HG02759 (cell line): ENCODE data around the gene AMBN.
"Not testable (repeated sequence)": the region's sequence is repeated elsewhere in the genome, so short reads cannot be mapped to it uniquely, and the experiment has no call there.

Experiments used
- ATAC-seq: cut with Tn5 transposase; IDR thresholded peaks from one replicate; pipeline ENCODE4 v1.9.1; 2021; ENCODE audit warnings: mild to moderate bottlenecking, moderate library complexity; ENCODE audit not compliant: unreplicated experiment

AMBN gene

GRCh38 chr4:70607334-70607853, 15.3 kb downstream of the AMBN start:
- no peak for ATAC-seq

GRCh38 chr4:70608324-70608723, 16.3 kb downstream of the AMBN start:
- no peak for ATAC-seq

GRCh38 chr4:70613306-70614183, 21.5 kb downstream of the AMBN start:
- ATAC-seq = peak; percentile 72

GRCh38 chr4:70614184-70614555, 22.1 kb downstream of the AMBN start:
- ATAC-seq = no peak

- no peak for ATAC-seq
Observed at GRCh38 chr4:70619288-70619687, 27.2 kb downstream of the AMBN start.

GRCh38 chr4:70619778-70620177, 27.7 kb downstream of the AMBN start:
- ATAC-seq = no peak

- no peak for ATAC-seq
Observed at GRCh38 chr4:70623323-70623722, 31.3 kb downstream of the AMBN start.

- ATAC-seq = no peak
Observed at GRCh38 chr4:70624226-70624793, 32.3 kb downstream of the AMBN start.

- no peak for ATAC-seq
Observed at GRCh38 chr4:70627620-70628019, 35.6 kb downstream of the AMBN start.

GRCh38 chr4:70628444-70628843, 36.4 kb downstream of the AMBN start, which contains the start of gene ENAM:
TSS of gene ENAM (plus strand) at chr4:70628744. CDS start at chr4:70629501, 757 bp downstream.
- no peak for ATAC-seq

- no peak for ATAC-seq
Observed at GRCh38 chr4:70629469-70630090, 37.5 kb downstream of the AMBN start.

- ATAC-seq = no peak
Observed at GRCh38 chr4:70630162-70630561, 38.1 kb downstream of the AMBN start.

- no peak for ATAC-seq
Observed at GRCh38 chr4:70632028-70632427, 40.0 kb downstream of the AMBN start.

GRCh38 chr4:70634482-70634881, 42.4 kb downstream of the AMBN start:
- ATAC-seq = no peak

GRCh38 chr4:70637239-70637913, 45.3 kb downstream of the AMBN start:
- ATAC-seq = no peak

GRCh38 chr4:70640192-70640591, 48.1 kb downstream of the AMBN start:
- ATAC-seq = peak; percentile 64

GRCh38 chr4:70650741-70651140, 58.7 kb downstream of the AMBN start:
- ATAC-seq = not testable (repeated sequence)

- peak; percentile 50 for ATAC-seq
Observed at GRCh38 chr4:70651864-70652506, 59.9 kb downstream of the AMBN start.

GRCh38 chr4:70654605-70655011, 62.6 kb downstream of the AMBN start:
- ATAC-seq = no peak
